Activated CD8-positive, alpha-beta T cell treated with anti-CD3 and anti-CD28 coated beads for 36 hours (primary cell): Measurements from ENCODE around the gene HDAC8. TPM values are rescaled to one million over a fixed set of nuclear protein-coding genes. Genes with fewer than 3 reads are reported as not detected.
"Not testable (repeated sequence)": the region's sequence is repeated elsewhere in the genome, so short reads cannot be mapped to it uniquely, and the experiment has no call there.

Experiments used
- ATAC-seq: fragments of 200-7000 bp; cut with Tn5 transposase; one replicate; pipeline ENCODE4 v1.10.0; 2021; ENCODE audit warnings: mild to moderate bottlenecking, moderate library complexity
- CTCF ChIA-PET: fragments of 350-600 bp; sonication (Branson Sonifier 250); formaldehyde crosslinking; loops from one replicate; lab custom pipeline; 2021; ENCODE audit warnings: antibody characterized with exemption; lab: Charles Lee
- POLR2A ChIA-PET: fragments of 350-600 bp; sonication (Branson Sonifier 250); formaldehyde crosslinking; loops from one replicate; lab custom pipeline; 2021; ENCODE audit warnings: antibody characterized with exemption; lab: Charles Lee
- DNase-seq: peaks from one replicate; pipeline ENCODE4 v3.0.0-alpha.2; 2020
- H3K27ac Mint-ChIP-seq: one replicate; pipeline ENCODE4 v1.8.0; 2021; ENCODE audit warnings: mild to moderate bottlenecking, mixed read lengths
- H3K27me3 Mint-ChIP-seq: one replicate; pipeline ENCODE4 v1.8.0; 2021; ENCODE audit warnings: mixed read lengths
- H3K36me3 Mint-ChIP-seq: one replicate; pipeline ENCODE4 v1.8.0; 2021; ENCODE audit warnings: low read depth, mixed read lengths
- H3K4me1 Mint-ChIP-seq: one replicate; pipeline ENCODE4 v1.8.0; 2021; ENCODE audit warnings: low read depth, mixed read lengths
- H3K4me3 Mint-ChIP-seq: one replicate; pipeline ENCODE4 v1.8.0; 2021; ENCODE audit warnings: mild to moderate bottlenecking, moderate library complexity, mixed read lengths
- H3K9me3 Mint-ChIP-seq: one replicate; pipeline ENCODE4 v1.8.0; 2021; ENCODE audit warnings: mixed read lengths
- CTCF ChIP-seq: fragments of 200-600 bp; IDR thresholded peaks from one replicate; pipeline ENCODE4 v1.8.0; 2022; ENCODE audit warnings: antibody characterized with exemption, mild to moderate bottlenecking
- intact Hi-C: fragments of 100-400 bp; cut with micrococcal nuclease; formaldehyde crosslinking; loops from one replicate; pipeline ENCODE4 v1.10.0; 2022
- total RNA-seq, 2 experiments: library from RNA; stranded (reverse); gene quantifications; one replicate each; pipeline ENCODE4 v1.2.3, GENCODE V29; 2021

The HDAC8 gene
- total RNA-seq, 2 experiments from 2014 or later: 14.6 to 17.8 TPM

GRCh38 chrX:72330131-72330530, 242.5 kb downstream of the HDAC8 start:
- CTCF ChIA-PET: interaction anchor here (1.0 kb wide), 1 partner anchor 154 kb away, joined by 3 read pairs; no protein-coding TSS in a partner anchor
- DNase-seq: no peak
- Mint-ChIP-seq H3K36me3 (peaks cover 3% of the 10 kb centered on the region), H3K27ac (no peak overlapping the region), H3K4me1 (no peaks in the 10 kb centered on the region), H3K27me3 (no peaks in the 10 kb centered on the region), H3K9me3 (peaks cover 1% of the 10 kb centered on the region), H3K4me3 (no peak overlapping the region)
- POLR2A ChIA-PET: no interaction called here
- TF ChIP-seq CTCF: no peak
- intact Hi-C loops: no loop called here
- ATAC-seq: no peak

GRCh38 chrX:72326605-72327300, 245.9 kb downstream of the HDAC8 start:
- intact Hi-C loops: no loop called here
- peaks cover 1% of the 10 kb centered on the region for H3K9me3 Mint-ChIP-seq
- POLR2A ChIA-PET: no interaction called here
- CTCF ChIA-PET: no interaction called here
- no peaks in the 10 kb centered on the region for H3K36me3 Mint-ChIP-seq
- ATAC-seq (no peak), DNase-seq (no peak)
- H3K4me1 Mint-ChIP-seq: no peaks in the 10 kb centered on the region
- no peak for TF ChIP-seq CTCF
- no peak overlapping the region for H3K4me3 Mint-ChIP-seq
- no peaks in the 10 kb centered on the region for H3K27me3 Mint-ChIP-seq
- no peak overlapping the region for H3K27ac Mint-ChIP-seq

DNA sequence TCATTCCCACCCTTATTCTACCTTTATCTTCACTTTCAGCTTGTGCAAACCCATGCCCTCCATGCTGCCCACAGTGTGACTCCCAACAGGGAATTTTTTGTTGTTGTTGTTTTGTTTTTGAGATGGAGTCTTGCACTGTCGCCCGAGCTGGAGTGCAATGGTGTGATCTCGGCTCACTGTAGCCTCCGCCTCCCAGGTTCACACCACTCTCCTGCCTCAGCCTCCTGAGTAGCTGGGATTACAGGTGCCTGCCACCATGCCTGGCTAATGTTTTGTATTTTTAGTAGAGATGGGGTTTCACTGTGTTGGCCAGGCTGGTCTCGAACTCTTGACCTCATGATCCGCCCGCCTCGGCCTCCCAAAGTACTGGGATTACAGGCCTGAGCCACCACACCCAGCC, 253.0 kb downstream of the HDAC8 start:
- H3K4me1 Mint-ChIP-seq, CTCF ChIA-PET, H3K27ac Mint-ChIP-seq, H3K4me3 Mint-ChIP-seq, ATAC-seq, DNase-seq, H3K9me3 Mint-ChIP-seq, POLR2A ChIA-PET, intact Hi-C loops, H3K27me3 Mint-ChIP-seq, H3K36me3 Mint-ChIP-seq: not testable (repeated sequence)

DNA sequence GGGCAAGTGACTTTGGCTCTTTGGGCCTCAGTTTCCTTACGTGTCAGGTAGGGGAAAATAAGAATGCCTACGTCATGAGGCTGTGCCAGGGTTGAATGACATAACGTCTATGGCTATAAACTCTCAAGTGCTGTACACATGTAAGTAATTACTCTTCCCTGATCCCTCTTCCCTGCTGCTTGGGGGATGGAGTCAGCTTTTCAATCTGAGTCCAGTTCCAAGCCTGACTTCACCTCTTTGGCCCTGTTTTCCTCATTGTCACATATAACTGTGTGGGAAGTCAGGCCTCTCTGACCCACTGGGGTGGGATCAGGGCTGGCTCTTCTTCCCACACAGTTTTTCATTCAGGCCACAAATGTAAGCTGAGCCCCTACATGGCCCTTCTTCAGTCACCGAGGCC, 255.5 kb downstream of the HDAC8 start:
- ChIA-PET POLR2A (no interaction called here), CTCF (interaction anchor here (1.1 kb wide), 1 partner anchor 72 kb away, joined by 5 read pairs; no protein-coding TSS in a partner anchor)
- Mint-ChIP-seq H3K4me3 (no peak overlapping the region), H3K27ac (no peak overlapping the region), H3K36me3 (no peaks in the 10 kb centered on the region), H3K9me3 (no peaks in the 10 kb centered on the region), H3K27me3 (no peaks in the 10 kb centered on the region), H3K4me1 (no peaks in the 10 kb centered on the region)
- intact Hi-C loops: no loop called here
- DNase-seq (no peak), ATAC-seq (no peak)
- no peak for TF ChIP-seq CTCF

DNA sequence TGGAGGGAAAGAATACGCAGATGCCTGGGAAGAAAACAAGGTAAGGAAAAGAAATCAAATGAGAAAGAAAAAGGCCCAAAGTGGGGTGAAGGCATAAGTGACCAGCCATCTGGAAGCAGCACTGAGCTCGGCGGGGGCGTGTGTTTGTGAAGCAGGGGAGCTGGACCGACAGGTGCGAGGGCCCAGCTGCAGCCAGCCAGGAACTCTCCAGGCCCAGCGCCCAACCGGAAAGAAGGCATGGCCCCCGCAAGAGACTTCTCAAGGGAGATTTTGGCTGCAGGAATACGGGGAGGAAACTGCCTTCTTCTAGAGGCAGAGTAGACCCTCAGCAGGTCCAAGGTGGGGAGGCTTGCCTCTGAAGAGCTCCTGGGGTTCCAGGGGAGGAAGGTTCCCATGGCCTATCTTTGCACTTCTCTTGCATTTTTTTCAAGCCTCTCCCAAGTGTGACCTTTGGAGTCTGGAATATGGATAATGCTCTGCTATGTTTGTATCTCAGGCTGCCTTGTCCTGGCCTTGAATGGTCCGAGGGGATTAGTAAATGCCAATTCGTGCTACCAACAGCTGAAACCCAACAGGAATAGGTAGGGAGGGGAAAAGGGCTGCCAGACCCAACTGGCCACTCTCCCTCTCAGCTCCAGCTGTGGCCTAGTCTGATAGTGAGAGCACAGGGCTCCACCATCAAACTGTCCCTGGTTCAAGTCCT, 256.1 kb downstream of the HDAC8 start:
- no peak for TF ChIP-seq CTCF
- Mint-ChIP-seq H3K36me3 (no peaks in the 10 kb centered on the region), H3K9me3 (no peaks in the 10 kb centered on the region), H3K4me3 (no peak overlapping the region), H3K27me3 (no peaks in the 10 kb centered on the region), H3K4me1 (no peaks in the 10 kb centered on the region), H3K27ac (no peak overlapping the region)
- no peak for DNase-seq
- POLR2A ChIA-PET: interaction anchor here (0.6 kb wide), 1 partner anchor 53 kb away, joined by 3 read pairs; no protein-coding TSS in a partner anchor
- CTCF ChIA-PET: interaction anchor here (1.1 kb wide), 1 partner anchor 71 kb away, joined by 5 read pairs; no protein-coding TSS in a partner anchor
- intact Hi-C loops: no loop called here
- no peak for ATAC-seq
